OCI-LY3 (cell line): ENCODE results near the gene LMAN1.

Experiments used
- CTCF ChIP-seq: fragments of 200-600, 300-600 bp; sonication (generic); IDR thresholded peaks from 2 replicates; pipeline ENCODE4 v1.5.1; 2014; ENCODE audit warnings: antibody characterized with exemption, low read length, low read depth
- EZH2phosphoT487 ChIP-seq: fragments of 200-600 bp; shearing (Covaris generic); IDR thresholded peaks from 2 replicates; pipeline ENCODE4 v1.6.1; 2018; ENCODE audit warnings: antibody characterized with exemption, mixed run types, low read depth

GRCh38 chr18:59376351-59376935 lies 17.4 kb upstream of the LMAN1 start:
- TF ChIP-seq CTCF (no peak), EZH2phosphoT487 (no peak)
